GM21423 (cell line): ENCODE results near the gene BBS12.

ENCODE experiments used
- ATAC-seq: cut with Tn5 transposase; IDR thresholded peaks from one replicate; pipeline ENCODE4 v1.9.1; 2021; ENCODE audit warnings: mild to moderate bottlenecking, moderate library complexity; ENCODE audit not compliant: unreplicated experiment

The BBS12 gene

DNA sequence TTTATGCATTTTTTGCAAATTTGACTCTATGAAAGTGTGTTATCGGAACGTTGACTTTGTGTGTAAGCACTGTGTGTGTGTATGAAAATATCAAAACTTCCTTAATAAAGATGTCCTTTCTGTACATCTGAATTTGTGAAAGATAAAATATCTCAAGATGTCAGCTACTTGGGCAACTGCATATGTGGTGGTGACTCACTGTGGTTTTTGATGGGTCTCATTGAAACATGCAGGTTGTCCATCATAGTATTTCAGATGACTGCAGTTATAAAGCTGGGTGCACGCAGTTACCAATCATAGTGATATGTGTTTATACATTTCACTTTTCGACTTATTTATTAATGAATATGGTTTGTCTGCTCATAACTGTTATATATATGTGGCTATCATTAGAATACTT, 19.7 kb upstream of the BBS12 start:
- no peak for ATAC-seq

DNA sequence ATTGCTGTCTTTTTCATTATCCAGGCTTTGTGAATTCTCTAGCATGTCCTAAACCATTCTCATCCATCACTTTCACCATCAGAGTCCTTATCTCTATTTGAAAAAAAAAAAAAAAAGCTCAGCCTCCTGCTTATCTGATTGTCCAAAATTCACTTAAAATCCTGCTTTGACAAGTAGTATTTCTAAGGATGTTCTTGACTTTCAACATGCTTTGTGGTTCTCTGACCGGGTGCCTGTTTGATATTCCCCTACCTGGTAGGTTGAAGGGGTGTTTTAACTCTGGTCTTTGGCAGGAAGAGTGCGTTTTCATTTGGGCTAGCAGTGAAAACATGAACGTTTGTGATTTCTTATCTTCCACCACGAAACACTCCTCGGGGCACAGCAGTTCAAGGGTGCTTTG, 17.3 kb upstream of the BBS12 start:
- ATAC-seq: no peak

- ATAC-seq: peak; percentile 87
These were observed 15.6 kb upstream of the BBS12 start for GRCh38 chr4:122716825-122717448.

DNA sequence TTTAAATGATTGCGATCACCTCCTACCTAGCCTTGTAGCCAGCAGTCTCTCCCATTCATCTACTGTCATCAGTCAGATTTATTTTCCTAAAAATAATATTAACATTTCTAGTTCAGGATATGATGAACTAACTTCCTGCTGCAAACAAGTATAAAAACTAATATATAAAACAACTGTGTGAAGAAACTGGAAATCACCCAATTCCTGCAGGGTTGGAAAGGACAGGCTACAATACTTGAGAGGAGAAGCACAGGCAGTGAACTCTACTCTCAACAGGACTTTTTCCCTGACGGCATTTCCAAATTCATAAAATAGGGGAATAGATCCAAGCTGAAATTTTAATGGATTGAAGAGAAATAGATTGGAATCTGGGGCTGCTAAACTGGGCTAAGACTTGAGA, 14.2 kb upstream of the BBS12 start:
- no peak for ATAC-seq

GRCh38 chr4:122722256-122722655, 10.2 kb upstream of the BBS12 start:
- ATAC-seq: no peak

DNA sequence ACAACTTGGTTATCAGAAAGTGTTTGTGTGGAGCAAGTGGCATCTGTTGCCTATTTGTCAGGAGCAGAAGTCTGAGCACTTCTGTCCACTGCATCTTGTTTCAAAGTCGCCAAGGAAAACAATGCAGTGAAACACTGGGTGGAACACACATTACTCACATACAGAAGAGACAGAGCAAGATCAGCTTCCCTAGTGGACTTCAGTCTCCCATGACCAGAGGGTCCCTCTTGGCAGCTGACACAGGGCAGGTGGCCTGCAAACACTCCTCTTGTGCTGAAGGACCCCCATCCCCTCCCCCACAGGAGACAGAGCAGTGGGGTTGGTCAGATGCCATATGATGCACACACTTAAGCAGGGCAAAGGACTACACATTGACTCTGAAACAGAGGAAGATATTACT, 3.6 kb upstream of the BBS12 start:
- no peak for ATAC-seq

DNA sequence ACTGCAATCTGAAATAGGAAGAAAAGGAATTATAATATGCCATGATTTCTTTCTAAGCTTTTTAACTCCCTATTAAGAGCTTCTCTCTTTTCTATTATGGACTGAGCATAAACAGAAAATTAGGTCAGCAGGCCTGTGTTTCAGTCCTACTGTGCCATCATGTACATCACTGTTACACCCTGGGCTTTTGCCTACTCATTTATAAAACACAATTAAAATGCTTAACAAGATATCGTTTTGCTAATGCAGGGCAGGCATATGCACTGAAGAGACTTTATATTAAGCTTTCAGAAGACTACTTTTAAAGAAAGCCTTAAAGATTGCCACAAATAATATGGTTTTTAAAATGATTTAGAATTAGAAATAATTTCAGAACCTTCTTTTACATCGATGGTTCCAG, 828 bp upstream of the BBS12 start:
- no peak for ATAC-seq

DNA sequence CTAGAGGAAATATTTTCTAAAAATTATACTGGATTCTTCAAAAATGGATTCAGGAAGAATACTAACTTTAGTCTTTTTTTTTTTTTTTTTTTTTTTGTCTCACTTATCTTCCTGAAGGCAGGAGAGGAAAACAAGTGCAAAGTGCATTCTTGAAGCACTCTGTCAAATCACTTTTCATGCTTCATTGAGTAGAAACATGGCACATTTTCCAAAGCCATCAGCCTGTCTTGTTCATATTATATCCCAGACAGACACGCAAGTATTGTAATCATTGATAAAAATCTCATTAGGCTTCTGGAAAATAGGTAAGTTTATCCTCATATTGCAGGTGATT, 1.2 kb downstream of the BBS12 start:
- ATAC-seq: no peak

- ATAC-seq: no peak
These were observed 6.7 kb downstream of the BBS12 start for GRCh38 chr4:122739174-122739573.

- no peak for ATAC-seq
These were observed 10.7 kb downstream of the BBS12 start for GRCh38 chr4:122742933-122743829.

GRCh38 chr4:122744229-122744628, 11.7 kb downstream of the BBS12 start:
- ATAC-seq: no peak

DNA sequence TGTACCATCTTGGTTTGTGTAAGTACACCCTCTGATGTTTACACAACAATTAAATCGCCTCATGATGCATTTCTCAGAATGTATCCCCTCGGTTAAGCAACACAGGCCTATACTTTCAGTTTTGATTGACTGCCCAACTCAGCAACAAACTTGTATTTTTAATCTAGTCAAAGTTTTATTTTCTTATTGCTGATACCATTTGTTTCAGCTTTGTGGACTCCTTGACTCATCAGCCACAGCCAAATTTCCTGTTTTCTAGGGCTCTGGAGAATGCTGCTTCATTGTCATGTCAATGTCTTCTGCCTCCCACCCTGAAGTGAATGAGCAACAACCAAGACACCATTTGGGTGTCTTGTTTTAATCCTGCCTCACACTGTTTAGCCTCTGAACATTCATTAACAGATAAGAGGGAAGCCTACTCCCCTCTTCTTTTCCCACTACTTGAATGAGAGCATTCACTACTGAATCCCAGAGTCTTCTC, 14.0 kb downstream of the BBS12 start:
- no peak for ATAC-seq

DNA sequence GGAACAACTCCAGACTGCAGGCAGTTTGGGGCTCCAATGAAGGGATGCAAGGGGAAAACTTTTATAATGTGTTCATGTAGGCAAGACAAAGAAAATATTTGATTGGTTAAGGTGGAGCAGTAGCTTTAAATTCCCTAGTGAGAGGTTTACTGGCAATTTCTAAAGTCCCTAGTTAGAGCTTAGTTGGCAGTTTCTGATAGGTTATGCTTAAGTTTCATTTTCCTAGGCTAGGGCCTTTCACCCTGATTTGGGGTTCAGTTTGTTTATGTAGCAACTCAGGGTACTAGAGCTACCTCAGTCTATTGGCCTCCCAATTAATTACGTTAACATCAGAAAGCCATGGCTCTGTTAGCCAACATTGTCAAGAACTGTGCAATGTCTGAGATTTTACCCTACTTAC, 14.6 kb downstream of the BBS12 start:
- no peak for ATAC-seq

DNA sequence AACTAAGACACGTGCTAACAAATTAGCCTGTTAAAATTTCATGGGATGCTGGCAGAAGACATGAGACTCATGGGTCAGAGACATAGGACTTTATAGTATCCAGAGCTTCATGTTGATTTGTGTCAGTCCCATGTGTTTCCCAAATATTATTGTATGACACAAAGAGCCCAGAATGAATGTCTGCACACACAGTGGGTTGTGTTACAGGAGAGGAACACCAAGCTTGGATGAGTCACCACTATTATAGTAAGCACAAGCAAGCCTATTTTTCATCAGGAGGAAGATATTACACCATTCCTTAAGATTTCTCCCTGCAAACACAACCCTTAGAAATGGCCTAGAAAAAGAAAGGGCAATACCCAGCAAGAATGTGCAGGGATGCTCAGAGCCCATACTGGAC, 15.4 kb downstream of the BBS12 start:
- ATAC-seq: no peak

- no peak for ATAC-seq
These were observed 17.4 kb downstream of the BBS12 start for GRCh38 chr4:122749704-122750454.

- no peak for ATAC-seq
These were observed 23.2 kb downstream of the BBS12 start for GRCh38 chr4:122755675-122756074.

DNA sequence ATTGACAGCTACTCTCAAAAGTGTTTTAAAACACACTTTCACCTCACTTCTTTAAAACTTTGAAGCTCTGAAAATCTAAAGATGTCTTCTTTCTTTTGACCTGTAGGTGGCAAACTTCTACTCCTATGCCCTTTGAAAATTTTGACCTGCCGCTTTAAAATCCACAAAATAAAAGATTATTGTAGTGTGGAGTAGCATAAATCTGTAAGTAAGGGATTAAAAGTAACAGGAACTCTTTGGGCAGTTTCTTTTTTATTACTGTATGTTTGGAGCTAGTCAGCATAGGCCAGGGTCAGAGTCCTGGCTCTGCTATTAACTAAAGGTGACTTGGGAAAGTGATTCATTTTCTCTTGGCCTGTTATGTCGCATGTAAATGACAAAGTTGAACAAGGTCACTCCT, 25.5 kb downstream of the BBS12 start:
- ATAC-seq: no peak

- ATAC-seq: no peak
These were observed 27.3 kb downstream of the BBS12 start for GRCh38 chr4:122759639-122760310.

- no peak for ATAC-seq
These were observed 30.0 kb downstream of the BBS12 start for GRCh38 chr4:122762520-122762919.

- ATAC-seq: no peak
These were observed 30.6 kb downstream of the BBS12 start for GRCh38 chr4:122762966-122763716.
